GM21390 (cell line): ENCODE data around the gene ATOH7.
A peak's percentile ranks its signal among the peaks of the same experiment; 100 is the strongest.
"Not testable (repeated sequence)": the region's sequence is repeated elsewhere in the genome, so short reads cannot be mapped to it uniquely, and the experiment has no call there.

Experiments used
- ATAC-seq: cut with Tn5 transposase; IDR thresholded peaks from one replicate; pipeline ENCODE4 v1.9.1; 2021; ENCODE audit not compliant: unreplicated experiment

Gene ATOH7

GRCh38 chr10:68231817-68232251, at the start of gene ATOH7:
Gene ATOH7 (minus strand): TSS chr10:68232113. CDS start chr10:68231677, 436 bp downstream.
- no peak for ATAC-seq

- ATAC-seq, result no peak
Measured at GRCh38 chr10:68280758-68281157, 48.8 kb upstream of the ATOH7 start.

GRCh38 chr10:68278906-68279753, 47.2 kb upstream of the ATOH7 start:
- ATAC-seq, result not testable (repeated sequence)

- ATAC-seq, result not testable (repeated sequence)
Measured at GRCh38 chr10:68277814-68278213, 45.9 kb upstream of the ATOH7 start.

GRCh38 chr10:68276224-68276623, 44.3 kb upstream of the ATOH7 start:
- ATAC-seq, result no peak

- ATAC-seq, result no peak
Measured at GRCh38 chr10:68275600-68276126, 43.8 kb upstream of the ATOH7 start.

GRCh38 chr10:68272833-68273232, 40.9 kb upstream of the ATOH7 start:
- no peak for ATAC-seq

GRCh38 chr10:68271196-68271882, 39.4 kb upstream of the ATOH7 start:
- ATAC-seq, result no peak

GRCh38 chr10:68269562-68270290, 37.8 kb upstream of the ATOH7 start:
- no peak for ATAC-seq

- no peak for ATAC-seq
Measured at GRCh38 chr10:68261132-68261856, 29.4 kb upstream of the ATOH7 start.

- ATAC-seq, result no peak
Measured at GRCh38 chr10:68253346-68253745, 21.4 kb upstream of the ATOH7 start.

GRCh38 chr10:68251625-68252495, 19.9 kb upstream of the ATOH7 start:
- ATAC-seq, result peak; percentile 63

- no peak for ATAC-seq
Measured at GRCh38 chr10:68251151-68251550, 19.2 kb upstream of the ATOH7 start.

GRCh38 chr10:68249297-68249696, 17.4 kb upstream of the ATOH7 start:
- ATAC-seq, result no peak

- no peak for ATAC-seq
Measured at GRCh38 chr10:68247931-68248330, 16.0 kb upstream of the ATOH7 start.

GRCh38 chr10:68246397-68246796, 14.5 kb upstream of the ATOH7 start:
- not testable (repeated sequence) for ATAC-seq

- no peak for ATAC-seq
Measured at GRCh38 chr10:68242051-68242450, 10.1 kb upstream of the ATOH7 start.

GRCh38 chr10:68239596-68240150, 7.8 kb upstream of the ATOH7 start:
- ATAC-seq, result no peak

- ATAC-seq, result no peak
Measured at GRCh38 chr10:68239069-68239468, 7.2 kb upstream of the ATOH7 start.
